COR-L47 (cell line): ENCODE measurements around the gene RBPJL.
"Not testable (repeated sequence)": the region's sequence is repeated elsewhere in the genome, so short reads cannot be mapped to it uniquely, and the experiment has no call there.

Source experiments
- DNase-seq: peaks from one replicate; lab custom pipeline; 2025; lab: John Stamatoyannopoulos, UW

The RBPJL gene

GRCh38 chr20:45342855-45343531 lies 36.4 kb downstream of the RBPJL start:
- DNase-seq: peak; percentile 38

GRCh38 chr20:45343532-45344167 lies 37.0 kb downstream of the RBPJL start:
- DNase-seq: peak; percentile 85

DNA sequence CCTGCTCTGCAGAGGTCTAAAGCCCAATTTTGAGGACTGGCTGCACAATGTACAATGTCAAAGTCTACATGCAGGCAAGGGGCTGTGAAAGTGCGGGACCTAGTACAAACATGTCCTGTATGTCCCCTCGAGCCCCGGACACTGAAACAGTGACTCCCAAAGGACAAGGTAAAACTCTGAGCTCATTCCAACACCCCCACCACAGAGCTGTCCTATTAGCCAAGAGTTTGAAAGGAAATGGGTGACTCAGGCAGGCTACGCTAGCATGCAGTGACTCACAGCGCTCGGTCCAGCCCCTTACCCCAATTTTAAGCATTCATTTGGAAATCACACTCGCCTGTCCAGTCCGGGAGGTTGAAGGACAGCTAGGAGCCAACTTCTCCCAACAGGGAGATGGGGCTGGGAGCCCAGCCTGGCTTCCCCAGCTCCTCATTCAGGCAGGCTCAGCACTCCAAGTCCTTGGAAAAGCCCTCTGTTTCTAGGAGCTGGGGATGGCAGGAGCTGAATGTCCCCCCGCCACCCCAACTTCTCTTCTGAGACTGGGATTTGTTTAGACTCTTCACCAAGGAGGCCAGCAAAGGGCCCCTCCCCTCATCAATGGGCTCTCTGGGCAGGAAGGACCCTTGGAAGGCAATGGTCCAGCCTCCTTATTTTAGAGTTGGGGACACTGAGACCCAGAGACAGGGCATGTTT lies 37.7 kb downstream of the RBPJL start:
- DNase-seq: no peak

DNA sequence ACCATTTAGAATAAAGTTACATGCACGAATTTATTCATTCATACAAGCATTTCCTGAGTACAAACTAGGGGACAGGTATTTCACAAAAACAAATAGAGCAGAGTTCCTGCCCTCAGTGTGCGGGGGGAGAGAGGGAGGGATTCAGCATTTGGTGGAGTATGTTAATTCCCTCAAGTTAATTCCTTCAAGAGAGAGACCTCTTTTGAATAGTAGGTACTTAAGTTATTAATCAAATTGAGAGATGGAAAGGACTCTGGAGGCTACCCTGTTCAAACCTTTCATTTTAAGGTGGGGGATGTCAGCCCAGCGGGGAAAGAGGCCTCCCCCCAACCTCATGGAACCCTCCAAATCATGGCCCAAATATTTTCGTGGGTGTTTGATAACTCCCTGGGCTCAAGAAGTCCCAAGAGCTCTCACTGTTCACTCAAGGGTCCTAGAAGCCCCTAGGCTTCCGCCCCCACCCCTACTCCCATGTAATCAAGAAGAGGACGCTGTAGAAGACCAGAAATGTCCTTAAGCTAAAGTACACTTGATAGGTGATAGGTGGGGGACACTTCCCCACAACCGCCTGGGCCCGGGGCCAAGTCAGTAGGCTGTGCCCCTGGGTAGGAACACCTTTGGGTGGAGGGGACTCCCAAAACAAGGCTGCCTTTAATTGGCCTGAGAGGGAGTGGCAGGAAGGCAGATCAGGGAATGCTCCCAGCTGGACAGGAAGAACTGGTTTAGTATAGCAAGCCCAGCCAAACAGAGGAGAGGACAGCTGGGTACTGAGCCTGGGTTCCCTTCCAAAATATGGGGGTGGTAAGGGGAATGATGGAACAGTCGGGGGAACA lies 38.7 kb downstream of the RBPJL start:
- DNase-seq: peak; percentile 65

DNA sequence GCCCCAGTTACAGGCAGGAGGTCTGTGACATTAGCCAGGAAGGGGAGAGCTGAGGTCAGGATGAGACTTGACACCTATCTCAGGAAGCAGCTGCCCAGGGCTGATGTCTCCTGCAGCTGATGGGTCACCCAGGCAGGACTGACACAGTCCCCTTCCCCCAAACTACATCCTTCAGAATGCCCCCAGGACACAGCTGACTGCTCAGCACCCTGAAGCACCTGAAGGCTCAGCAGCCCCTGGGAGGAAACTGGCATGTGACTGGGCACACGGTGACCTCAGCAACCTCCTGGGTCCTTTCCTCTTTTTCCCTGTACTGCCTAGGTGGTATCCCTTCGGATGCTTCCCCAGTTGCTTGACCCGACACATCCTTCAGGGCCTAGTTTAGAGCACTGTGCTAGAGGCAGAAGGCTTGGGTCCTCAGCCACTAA lies 39.7 kb downstream of the RBPJL start:
- no peak for DNase-seq

- DNase-seq: no peak
These were observed 40.2 kb downstream of the RBPJL start for GRCh38 chr20:45346851-45347250.

DNA sequence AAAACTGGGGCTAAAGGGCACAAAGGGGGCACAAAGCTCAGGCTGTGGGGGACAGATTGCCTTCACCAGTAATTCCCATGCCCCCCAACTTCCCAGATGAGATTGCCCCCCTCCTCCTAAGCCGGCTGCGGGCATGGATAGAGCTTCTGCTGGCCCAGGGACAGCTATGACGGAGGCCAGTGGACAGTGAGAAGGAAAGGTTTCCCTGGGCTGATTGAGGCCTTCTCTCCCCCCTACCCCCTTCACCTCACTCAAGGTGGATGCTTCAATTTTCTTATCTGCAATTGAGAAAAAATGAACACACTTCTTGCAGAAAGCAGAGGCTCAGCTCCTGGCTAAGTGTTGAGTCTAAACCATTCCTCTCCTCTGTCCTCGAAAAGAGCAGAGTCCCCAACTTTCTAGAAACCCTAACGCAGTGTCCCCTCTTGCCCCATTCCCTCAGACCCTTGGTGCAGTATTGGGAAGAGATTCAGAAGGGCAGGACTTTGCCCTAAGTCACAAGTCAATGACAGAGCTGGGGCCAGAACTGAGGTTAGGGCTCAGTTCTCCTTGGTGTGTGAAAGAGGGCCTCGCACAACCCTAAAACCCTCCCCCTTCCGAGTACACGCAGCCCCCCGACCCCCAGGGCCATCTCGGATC lies 40.8 kb downstream of the RBPJL start:
- DNase-seq: no peak

DNA sequence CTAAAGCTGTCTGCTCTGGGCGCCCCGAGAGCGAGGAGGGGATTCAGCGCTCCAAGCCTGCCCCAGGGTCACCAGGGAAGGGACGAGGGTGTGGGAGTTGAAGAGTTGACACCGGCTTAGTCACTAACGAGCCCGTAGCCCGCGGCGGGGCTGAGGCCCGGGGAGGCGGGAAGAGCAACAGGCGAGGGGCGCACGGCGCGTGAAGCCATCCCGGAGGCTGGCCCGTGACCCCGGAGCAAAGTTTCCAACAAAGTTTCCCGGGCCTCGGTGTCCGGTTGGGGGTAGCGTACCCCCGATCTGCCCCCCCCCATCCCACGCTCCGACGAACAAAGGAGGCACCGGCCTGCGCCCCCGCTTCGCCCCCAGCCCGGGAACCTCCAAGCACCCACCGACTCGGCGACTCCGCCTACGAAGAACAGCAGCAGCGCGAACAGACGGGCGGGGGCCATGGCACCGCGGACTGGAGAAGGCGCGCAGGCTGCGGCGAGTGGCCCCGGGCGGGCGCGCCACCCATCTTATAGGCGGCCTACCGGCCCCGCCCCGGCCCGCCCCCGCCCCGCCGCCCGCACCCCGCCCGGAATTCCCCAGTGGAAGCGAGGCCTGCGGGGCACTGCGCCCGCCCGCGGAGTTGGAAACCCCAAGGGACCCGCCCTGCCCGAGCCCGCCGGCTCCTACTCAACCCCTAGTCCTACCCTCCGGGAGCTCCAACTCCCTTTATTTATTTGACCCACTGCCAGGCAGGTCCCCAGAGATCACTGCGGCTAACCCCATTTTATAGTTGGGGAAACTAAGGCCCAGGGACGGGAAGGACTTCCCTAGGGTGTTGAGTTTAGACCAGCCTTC lies 41.5 kb downstream of the RBPJL start, which contains the start of gene SDC4:
SDC4 (minus strand) TSS at position 489 of the 843 bp plus-strand sequence; CDS start at position 449, 40 bp downstream.
- DNase-seq: peak; percentile 41

DNA sequence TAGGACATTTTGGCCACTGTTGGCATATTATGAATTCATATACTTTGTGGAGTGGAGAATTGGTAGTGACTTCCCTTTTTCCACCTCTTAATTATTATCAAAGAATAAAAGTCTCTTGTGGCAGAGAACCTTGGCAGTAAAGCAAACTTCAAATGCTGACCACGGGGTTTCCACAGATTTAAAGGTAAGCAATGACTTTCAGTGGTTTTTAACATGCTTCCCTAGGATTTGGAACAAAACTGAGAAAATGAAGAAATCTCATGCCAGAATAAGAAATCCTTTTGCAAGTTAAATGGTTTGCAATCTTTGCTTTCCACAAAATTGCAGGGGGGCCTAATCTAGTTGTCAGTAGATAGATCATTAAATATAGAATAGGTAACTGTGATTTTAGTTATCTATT lies 43.6 kb downstream of the RBPJL start:
- no peak for DNase-seq

DNA sequence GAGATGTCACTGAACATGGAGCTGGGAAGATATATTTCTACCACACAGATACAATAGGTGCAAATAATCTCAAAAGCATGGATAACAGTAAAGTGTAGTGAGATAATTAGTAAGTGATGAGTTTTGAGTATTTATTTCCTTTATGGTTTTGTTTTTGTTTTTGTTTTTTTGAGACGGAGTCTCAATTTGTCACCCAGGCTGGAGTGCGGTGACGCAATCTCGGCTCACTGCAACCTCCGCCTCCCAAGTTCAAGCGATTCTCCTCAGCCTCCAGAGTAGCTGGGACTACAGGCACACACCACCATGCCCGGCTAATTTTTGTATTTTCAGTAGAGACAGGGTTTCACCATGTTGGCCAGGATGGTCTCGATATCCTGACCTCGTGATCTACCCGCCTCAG lies 44.2 kb downstream of the RBPJL start:
- DNase-seq: not testable (repeated sequence)

GRCh38 chr20:45352729-45353128 lies 46.1 kb downstream of the RBPJL start:
- DNase-seq: no peak

- no peak for DNase-seq
These were observed 47.1 kb downstream of the RBPJL start for GRCh38 chr20:45353746-45354145.

- no peak for DNase-seq
These were observed 48.0 kb downstream of the RBPJL start for GRCh38 chr20:45354423-45355208.

GRCh38 chr20:45355209-45356084 lies 48.8 kb downstream of the RBPJL start:
- DNase-seq: no peak

DNA sequence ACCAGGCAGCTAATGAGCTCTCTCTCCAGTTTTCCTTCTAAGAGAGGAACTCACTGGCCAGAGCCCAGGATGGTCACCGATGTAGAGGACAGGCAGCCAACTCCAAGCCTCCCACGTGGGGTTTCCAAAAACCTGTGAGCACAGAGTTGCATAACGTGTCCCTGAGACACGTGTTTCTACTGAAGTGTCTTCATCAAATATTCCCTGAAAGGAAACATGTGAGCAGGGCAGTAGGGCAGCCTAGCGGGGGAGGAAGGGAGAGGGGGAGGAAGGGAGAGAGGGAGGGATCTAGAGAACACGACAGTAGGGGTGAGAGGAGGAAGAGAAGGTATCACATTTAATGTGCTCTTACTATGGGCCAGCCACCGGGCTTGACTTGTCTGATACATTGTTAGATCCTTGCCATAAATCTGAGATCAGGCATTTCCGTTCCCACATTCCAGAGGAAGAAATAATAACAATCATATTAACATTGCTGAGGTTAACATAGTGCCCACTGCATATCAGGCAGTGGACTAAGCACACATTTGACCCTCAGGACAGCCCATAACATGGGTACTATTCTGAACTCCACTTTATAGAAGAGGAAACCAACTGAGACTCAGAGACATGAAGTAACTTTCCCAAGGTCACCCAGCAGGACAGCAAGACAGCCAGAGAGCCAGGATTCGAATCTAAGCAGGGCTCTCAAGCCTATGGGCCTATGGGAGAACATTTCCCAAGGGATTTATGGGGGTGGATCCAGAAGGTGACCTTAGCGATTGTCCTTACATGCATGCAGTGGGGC lies 51.8 kb downstream of the RBPJL start:
- DNase-seq: no peak

- DNase-seq: no peak
These were observed 52.4 kb downstream of the RBPJL start for GRCh38 chr20:45359069-45359405.

DNA sequence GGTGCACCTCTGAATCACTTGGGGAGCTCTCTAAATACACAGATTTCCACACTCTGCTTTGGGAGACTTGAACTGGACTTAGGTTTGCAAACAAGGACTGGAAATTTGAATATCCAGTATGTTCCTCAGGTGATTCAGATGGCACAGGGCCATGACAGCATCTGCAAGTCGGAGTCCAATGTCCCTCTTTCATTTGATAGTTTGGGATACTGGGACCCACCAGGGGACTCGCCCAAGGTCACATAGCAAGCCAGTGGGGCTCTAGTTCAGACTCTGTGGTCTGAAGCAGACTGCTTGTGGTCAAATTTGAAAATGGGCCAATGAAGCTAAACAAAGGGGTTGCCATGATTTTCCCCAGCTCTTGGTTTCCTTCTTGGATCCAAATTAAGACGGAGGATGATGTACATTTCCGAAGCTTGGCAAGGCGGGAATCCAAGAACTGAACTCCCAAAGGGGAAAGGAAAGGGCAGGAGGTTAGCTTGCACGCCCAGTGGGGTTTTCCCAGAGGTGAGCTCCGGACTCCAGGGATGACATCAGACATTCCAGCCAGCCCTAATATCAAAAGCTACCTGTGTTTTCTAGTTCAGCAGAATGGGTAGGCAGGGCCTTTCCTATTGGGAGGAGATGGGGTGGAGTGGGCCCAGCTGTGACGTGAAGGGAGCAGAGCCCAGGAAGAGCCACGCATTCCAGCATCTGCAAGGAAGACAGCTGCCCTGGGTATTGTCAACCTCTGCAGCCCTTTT lies 52.9 kb downstream of the RBPJL start:
- DNase-seq: no peak

DNA sequence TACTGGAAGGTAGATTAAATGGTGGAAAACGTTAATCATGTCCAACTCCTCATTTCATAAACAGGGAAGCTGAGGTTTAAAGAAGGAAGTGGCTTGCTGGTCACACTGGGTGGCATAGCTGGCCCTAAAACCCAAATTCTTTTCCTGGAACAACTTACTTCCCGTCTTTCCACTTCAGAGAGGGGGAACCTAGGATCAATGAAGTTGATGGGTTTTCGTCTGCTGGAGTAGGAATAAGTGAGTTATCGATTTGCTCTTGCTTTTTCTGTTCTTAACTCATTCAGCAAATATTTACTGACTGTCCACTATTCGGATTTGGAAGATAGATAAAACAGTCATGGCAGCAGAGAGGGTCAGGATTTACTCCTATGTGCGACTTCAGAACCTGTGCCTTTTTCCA lies 55.2 kb downstream of the RBPJL start:
- no peak for DNase-seq
